CD14-positive monocyte (primary cell): ENCODE results near the gene NFKB1. TPM values are rescaled to one million over a fixed set of nuclear protein-coding genes. Genes with fewer than 3 reads are reported as not detected.

ENCODE experiments used
- DNase-seq, 3 donors: peaks; one replicate each; pipeline ENCODE4 v3.0.0-alpha.2; 2011 to 2022
- H2AFZ ChIP-seq: 2 replicates; pipeline ENCODE4 v1.6.0; 2012; ENCODE audit warnings: mild to moderate bottlenecking, low read depth, low read length, inconsistent platforms; ENCODE audit not compliant: insufficient read depth, poor library complexity, severe bottlenecking
- H3K27ac ChIP-seq, 2 donors: 1 replicate in 1 of 2; 2 replicates in 1 of 2; pipeline ENCODE4 v1.5.1; 2012 to 2013; ENCODE audit warnings: low read length in 2 of 2, control low read depth in 1 of 2, inconsistent platforms in 1 of 2, low read depth in 1 of 2, mild to moderate bottlenecking in 1 of 2
- H3K27me3 ChIP-seq, 2 donors: one replicate each; pipeline versions ENCODE4 v1.6.0 to v1.6.1; 2011 to 2013; ENCODE audit warnings: low read length in 2 of 2; ENCODE audit not compliant: control insufficient read depth in 2 of 2, insufficient read depth in 2 of 2
- H3K36me3 ChIP-seq, 2 donors: replicated peaks in 1 of 2; 1 replicate in 1 of 2; 2 replicates in 1 of 2; pipeline versions ENCODE4 v1.5.1 to v1.6.1; 2012 to 2013; ENCODE audit warnings: low read length in 2 of 2, control low read depth in 1 of 2, inconsistent platforms in 1 of 2, mild to moderate bottlenecking in 1 of 2; ENCODE audit not compliant: insufficient read depth in 2 of 2, control insufficient read depth in 1 of 2
- H3K4me1 ChIP-seq, 2 donors: 1 replicate in 1 of 2; 2 replicates in 1 of 2; pipeline versions ENCODE4 v1.5.1 to v1.6.1; 2012 to 2013; ENCODE audit warnings: low read length in 2 of 2, control low read depth in 1 of 2, inconsistent platforms in 1 of 2, mild to moderate bottlenecking in 1 of 2, moderate library complexity in 1 of 2; ENCODE audit not compliant: insufficient read depth in 2 of 2, control insufficient read depth in 1 of 2
- H3K4me2 ChIP-seq: replicated peaks from 2 replicates; pipeline ENCODE3; 2012; ENCODE audit warnings: low read length, moderate library complexity, mild to moderate bottlenecking; ENCODE audit not compliant: poor library complexity, severe bottlenecking; ENCODE audit errors: extremely low read depth
- H3K4me3 ChIP-seq, 3 experiments: fragments of 200-600 bp in 1 of 3; sonication (generic) in 1 of 3; replicated peaks in 1 of 3; 1 replicate in 2 of 3; 2 replicates in 1 of 3; pipeline ENCODE4 v1.5.1; 2011 to 2013; ENCODE audit warnings: low read length in 3 of 3, mild to moderate bottlenecking in 3 of 3, control low read depth in 2 of 3, low read depth in 2 of 3, inconsistent platforms in 1 of 3, moderate library complexity in 1 of 3
- H3K79me2 ChIP-seq: 2 replicates; pipeline ENCODE4 v1.6.0; 2012; ENCODE audit warnings: mild to moderate bottlenecking, control low read depth, inconsistent platforms, low read length, moderate library complexity; ENCODE audit not compliant: insufficient read depth
- H3K9ac ChIP-seq: 2 replicates; pipeline ENCODE4 v1.6.0; 2017; ENCODE audit warnings: low read length, mild to moderate bottlenecking; ENCODE audit not compliant: insufficient read depth, poor library complexity, severe bottlenecking
- H3K9me3 ChIP-seq, 2 donors: replicated peaks in 1 of 2; 1 replicate in 1 of 2; 2 replicates in 1 of 2; pipeline versions ENCODE4 v1.5.1 to v1.6.1; 2012 to 2013; ENCODE audit warnings: low read length in 2 of 2, control low read depth in 1 of 2; ENCODE audit not compliant: control insufficient read depth in 1 of 2, insufficient read depth in 1 of 2
- H4K20me1 ChIP-seq: 2 replicates; pipeline ENCODE4 v1.6.0; 2012; ENCODE audit warnings: mild to moderate bottlenecking, low read length, control low read depth, moderate library complexity; ENCODE audit not compliant: insufficient read depth
- H3K27ac Mint-ChIP-seq, 7 donors: one replicate each; pipeline ENCODE4 v1.8.0; 2020; ENCODE audit warnings: mild to moderate bottlenecking in 7 of 7, mixed read lengths in 7 of 7, moderate library complexity in 6 of 7, inconsistent platforms in 2 of 7
- H3K27me3 Mint-ChIP-seq, 3 donors: one replicate each; pipeline ENCODE4 v1.8.0; 2021 to 2022; ENCODE audit warnings: low read depth in 3 of 3, mild to moderate bottlenecking in 3 of 3, mixed read lengths in 3 of 3, moderate library complexity in 3 of 3, inconsistent platforms in 1 of 3
- H3K36me3 Mint-ChIP-seq, 2 donors: one replicate each; pipeline ENCODE4 v1.8.0; 2020; ENCODE audit warnings: mixed read lengths in 2 of 2, inconsistent platforms in 1 of 2, mild to moderate bottlenecking in 1 of 2
- H3K4me1 Mint-ChIP-seq: one replicate; pipeline ENCODE4 v1.8.0; 2020; ENCODE audit warnings: mild to moderate bottlenecking, mixed read lengths
- H3K4me3 Mint-ChIP-seq, 2 donors: one replicate each; pipeline ENCODE4 v1.8.0; 2020; ENCODE audit warnings: mild to moderate bottlenecking in 2 of 2, mixed read lengths in 2 of 2, moderate library complexity in 1 of 2
- H3K9me3 Mint-ChIP-seq, 7 donors: one replicate each; pipeline ENCODE4 v1.8.0; 2020 to 2022; ENCODE audit warnings: mixed read lengths in 7 of 7, mild to moderate bottlenecking in 6 of 7, moderate library complexity in 6 of 7, inconsistent platforms in 2 of 7
- CTCF ChIP-seq: fragments of 200-600 bp; IDR thresholded peaks from one replicate; pipeline ENCODE4 v1.8.0; 2022; ENCODE audit warnings: antibody characterized with exemption, mild to moderate bottlenecking
- WGBS: methylation state at CpG from one replicate; pipeline ENCODE4 v1.1.5; 2013; ENCODE audit warnings: missing lambda C conversion rate; ENCODE audit not compliant: insufficient coverage; 5-methylcytosine and 5-hydroxymethylcytosine counted together
- intact Hi-C, 2 donors: fragments of 100-400 bp; cut with micrococcal nuclease; formaldehyde crosslinking; loops; one replicate each; pipeline versions ENCODE4 v1.15.0 to v1.15.1; 2023
- polyA plus RNA-seq, 3 donors: library from polyadenylated mRNA; depleted of rRNA in 1 of 3; unstranded in 2 of 3; stranded (reverse) in 1 of 3; fragments of 300-500 nt in 2 of 3; fragments of >200 nt in 1 of 3; fragmentation: Illumina TruSeq in 2 of 3; gene quantifications; 1 replicate in 2 of 3; 2 replicates in 1 of 3; pipeline ENCODE4 v1.2.3, GENCODE V29; 2012 to 2021

NFKB1 gene
- polyA plus RNA-seq, 3 donors = 9.0 to 34.4 (median 17.8) TPM

- no peak overlapping the region for H3K27ac Mint-ChIP-seq
- Histone ChIP-seq H3K9me3 (no peaks in the 10 kb centered on the region), H2AFZ (no peak overlapping the region), H3K4me3 (no peak overlapping the region), H3K79me2 (no peaks in the 10 kb centered on the region), H4K20me1 (peaks cover 32% of the 10 kb centered on the region), H3K4me2 (no peak overlapping the region), H3K27me3 (no peaks in the 10 kb centered on the region), H3K27ac (no peak overlapping the region), H3K36me3 (peaks cover 66 to 79% of the 10 kb centered on the region in 2 donors), H3K9ac (no peak overlapping the region), H3K4me1 (no peaks in the 10 kb centered on the region)
- no peak for TF ChIP-seq CTCF
- no peaks in the 10 kb centered on the region for H3K4me1 Mint-ChIP-seq
- 70% methylated on average over 3 of the region's 6 CpGs for WGBS
- intact Hi-C loops = no loop called here
- peaks cover 62 to 75% of the 10 kb centered on the region in 2 donors for H3K36me3 Mint-ChIP-seq
- no peaks in the 10 kb centered on the region for H3K9me3 Mint-ChIP-seq
- H3K4me3 Mint-ChIP-seq = no peak overlapping the region
- no peak for DNase-seq
- H3K27me3 Mint-ChIP-seq = peaks cover 0 to 2% (median 0%) of the 10 kb centered on the region in 3 donors
Observed at GRCh38 chr4:102632241-102633065, 131.3 kb downstream of the NFKB1 start.

GRCh38 chr4:102633100-102633499 is 131.9 kb downstream of the NFKB1 start:
- H3K36me3 Mint-ChIP-seq = peaks cover 68 to 82% of the 10 kb centered on the region in 2 donors
- Histone ChIP-seq H3K36me3 (peaks cover 72 to 86% of the 10 kb centered on the region in 2 donors), H3K9me3 (no peaks in the 10 kb centered on the region), H3K4me3 (no peak overlapping the region), H3K4me2 (no peak overlapping the region), H3K9ac (no peak overlapping the region), H4K20me1 (peaks cover 38% of the 10 kb centered on the region), H3K27ac (no peak overlapping the region), H3K79me2 (no peaks in the 10 kb centered on the region), H3K4me1 (no peaks in the 10 kb centered on the region), H2AFZ (no peak overlapping the region), H3K27me3 (no peaks in the 10 kb centered on the region)
- TF ChIP-seq CTCF = no peak
- WGBS = 81% methylated on average over 6 of the region's 6 CpGs
- intact Hi-C loops = no loop called here
- H3K27me3 Mint-ChIP-seq = peaks cover 0 to 2% (median 0%) of the 10 kb centered on the region in 3 donors
- H3K27ac Mint-ChIP-seq = peak overlapping the region in 1 of 7 donors; percentile 68
- DNase-seq = no peak
- no peaks in the 10 kb centered on the region for H3K4me1 Mint-ChIP-seq
- H3K4me3 Mint-ChIP-seq = no peak overlapping the region
- no peaks in the 10 kb centered on the region for H3K9me3 Mint-ChIP-seq
